Embryonic facial prominence (tissue), 1 donor: ENCODE data around the gene TSC22D4.
A peak's percentile ranks its signal among the peaks of the same experiment; 100 is the strongest.
"Not testable (repeated sequence)": the region's sequence is repeated elsewhere in the genome, so short reads cannot be mapped to it uniquely, and the experiment has no call there.

Experiments used
- DNase-seq: peaks from one replicate; pipeline ENCODE4 v3.0.0-alpha.2; 2016; ENCODE audit errors: extremely low spot score

TSC22D4 gene

DNA sequence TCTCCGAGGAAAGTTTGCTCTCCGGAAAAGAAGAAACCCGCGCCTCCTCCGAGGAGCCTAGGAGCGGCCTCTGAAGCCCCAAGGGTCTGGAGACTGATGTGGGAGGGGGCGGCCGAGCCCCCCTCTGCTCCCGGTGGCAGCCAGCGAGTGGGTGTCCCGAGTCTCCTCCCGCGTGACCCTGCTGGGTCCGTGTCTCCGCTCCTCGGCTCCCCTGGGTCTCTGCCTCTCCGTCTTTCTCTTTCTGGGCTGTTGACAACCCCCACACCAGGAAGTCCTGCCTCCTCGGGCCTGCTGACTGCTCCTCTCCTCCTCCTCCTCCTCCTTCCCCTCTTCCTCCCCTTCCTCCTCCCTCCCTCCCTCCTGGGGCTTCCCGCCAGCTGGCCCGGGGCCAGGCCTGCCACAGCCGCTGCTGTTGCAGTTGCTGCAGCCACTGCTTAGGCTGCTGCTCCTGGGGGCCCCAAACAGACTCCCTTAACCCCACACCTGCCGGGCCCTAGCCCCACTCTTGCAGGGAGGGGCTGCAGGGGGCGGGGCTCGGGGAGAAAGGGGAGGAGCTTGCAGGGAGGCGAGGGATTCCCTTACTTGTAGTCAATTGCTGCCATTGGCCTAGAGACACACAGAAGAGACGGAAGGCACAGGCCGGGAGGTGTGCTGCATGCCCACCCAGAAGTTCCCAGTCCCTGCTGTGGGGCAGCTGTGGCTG, at the start of gene TSC22D4:
Gene TSC22D4, minus strand, starts transcription at position 257 of the 703 bp plus-strand sequence. CDS start 1,176 bp downstream, outside the sequence.
- DNase-seq, result peak; percentile 94

- DNase-seq, result not testable (repeated sequence)
These were observed 49.3 kb upstream of the TSC22D4 start for GRCh38 chr7:100528108-100528866.

GRCh38 chr7:100523192-100523591, 44.2 kb upstream of the TSC22D4 start:
- DNase-seq, result not testable (repeated sequence)

- not testable (repeated sequence) for DNase-seq
These were observed 43.0 kb upstream of the TSC22D4 start for GRCh38 chr7:100521909-100522593.

DNA sequence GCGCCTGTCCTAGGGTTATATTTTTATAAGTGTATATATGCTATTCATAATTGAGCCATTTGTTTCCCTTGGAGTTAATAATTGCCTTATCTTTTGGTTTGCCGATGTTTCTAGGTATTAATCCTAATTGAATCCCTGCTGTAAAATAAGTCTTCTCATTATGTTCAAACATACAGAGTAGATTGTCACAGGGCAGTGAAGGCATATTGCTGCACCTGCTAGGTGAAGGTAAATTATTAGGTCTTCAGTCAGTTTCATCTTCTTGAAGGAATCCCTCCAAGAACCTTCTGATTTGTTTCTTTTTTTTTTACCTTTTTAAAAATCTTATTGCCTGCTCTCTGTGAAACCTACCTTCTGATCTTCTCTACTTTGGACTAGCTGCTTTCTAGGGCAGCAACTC, 42.1 kb upstream of the TSC22D4 start:
- DNase-seq, result no peak

DNA sequence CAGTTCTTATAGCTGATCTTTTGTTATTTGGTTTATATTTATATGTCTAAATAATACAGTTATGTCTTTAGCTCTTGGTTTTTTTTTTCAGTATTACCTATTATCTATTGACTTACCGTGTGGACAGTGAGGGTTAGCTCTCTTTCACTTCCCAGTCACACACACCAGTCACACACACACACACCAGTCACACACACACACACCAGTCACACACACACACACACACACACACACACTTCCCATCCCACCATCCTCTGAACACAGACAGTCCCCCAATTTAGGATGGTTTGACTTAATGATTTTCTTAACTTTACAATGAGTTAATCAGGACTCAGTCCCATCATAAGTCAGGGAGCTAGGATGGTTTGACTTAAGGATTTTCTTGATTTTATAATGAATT, 41.1 kb upstream of the TSC22D4 start:
- DNase-seq, result no peak

DNA sequence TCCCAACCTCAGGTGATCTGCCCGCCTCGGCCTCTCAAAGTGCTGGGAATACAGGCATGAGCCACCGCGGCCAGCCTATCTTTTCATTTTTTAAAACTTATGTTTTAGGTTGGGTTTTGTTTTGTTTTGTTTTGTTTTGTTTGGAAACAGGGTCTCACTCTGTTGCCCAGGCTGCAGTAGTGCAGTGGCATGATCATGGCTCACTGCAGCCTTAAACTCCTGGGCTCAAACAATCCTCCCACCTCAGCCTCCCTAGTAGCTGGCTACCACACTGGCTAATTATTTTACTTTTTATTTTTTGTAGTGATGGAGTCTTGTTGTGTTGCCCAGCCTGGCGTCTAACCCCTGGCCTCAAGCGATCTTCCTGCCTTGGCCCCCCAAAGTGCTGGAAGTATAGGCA, 40.6 kb upstream of the TSC22D4 start:
- DNase-seq, result no peak

DNA sequence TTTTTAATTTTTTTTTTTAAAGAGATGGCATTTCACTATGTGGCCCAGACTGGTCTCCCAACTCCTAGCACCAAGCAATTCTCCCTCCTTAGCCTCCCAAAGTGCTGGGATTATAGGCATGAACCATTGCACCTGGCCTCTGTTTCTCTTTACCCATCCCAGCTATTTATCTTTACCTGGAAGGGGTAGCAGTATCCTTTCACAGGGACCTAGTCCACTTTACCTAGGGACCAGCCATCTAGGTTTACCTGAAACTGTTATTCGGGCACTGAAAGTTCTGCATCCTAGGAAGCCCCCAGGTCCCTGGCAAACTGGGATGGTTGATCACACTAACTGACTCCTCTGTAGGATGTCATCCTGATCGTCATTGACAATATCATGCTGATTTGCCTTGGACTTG, 38.3 kb upstream of the TSC22D4 start:
- DNase-seq, result no peak

DNA sequence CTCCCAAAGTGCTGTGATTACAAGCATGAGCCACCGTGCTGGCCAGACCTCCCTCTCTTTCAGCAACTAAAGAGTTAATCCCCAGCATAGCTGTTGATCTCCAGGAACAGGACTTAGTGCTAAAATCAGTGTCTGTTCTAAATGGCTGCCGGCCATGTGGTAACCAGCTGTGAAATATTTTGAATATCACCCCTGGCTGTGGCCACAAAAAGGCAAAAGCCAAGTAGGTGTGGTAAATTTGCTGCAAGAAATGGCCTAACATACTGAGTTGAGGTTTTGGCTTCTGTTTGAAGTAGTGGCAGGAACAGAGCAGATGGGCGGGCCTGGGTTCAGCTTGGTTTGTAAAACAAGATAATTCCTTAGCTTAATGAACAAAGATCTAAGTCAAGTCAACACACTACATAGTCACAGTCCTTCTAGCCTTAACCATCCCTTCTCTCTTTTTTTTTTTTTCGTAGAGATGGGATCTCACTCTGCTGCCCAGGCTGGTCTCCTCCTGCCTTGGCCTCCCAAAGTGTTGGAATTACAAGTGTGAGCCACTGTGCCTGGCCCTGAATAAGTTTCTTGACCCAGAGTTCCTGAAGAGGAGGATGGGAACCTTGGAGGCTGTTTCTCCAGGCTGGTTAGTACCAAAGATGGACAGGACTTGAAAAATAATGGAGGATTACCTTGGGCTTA, 37.3 kb upstream of the TSC22D4 start:
- no peak for DNase-seq

DNA sequence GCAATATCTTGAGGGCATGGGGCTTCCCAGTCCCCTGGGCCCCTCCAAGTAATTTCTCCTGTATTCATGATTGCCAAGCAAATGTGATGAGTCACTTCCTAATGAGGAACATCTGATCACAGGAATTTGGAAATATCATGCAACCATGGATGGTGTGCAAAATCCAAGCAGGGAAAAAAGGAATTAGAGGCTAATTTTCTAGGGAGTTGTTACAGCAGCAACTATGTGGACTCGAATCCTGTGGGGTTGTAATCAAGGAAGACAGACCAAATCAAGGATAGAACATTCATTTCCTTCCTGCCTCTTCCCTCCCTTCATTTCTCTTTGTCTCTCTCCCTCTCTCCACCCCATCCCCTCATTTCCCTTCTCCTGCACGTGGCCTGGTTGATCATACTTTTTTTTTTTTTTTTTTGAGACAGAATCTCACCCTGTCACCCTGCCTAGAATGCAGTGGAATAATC, 36.1 kb upstream of the TSC22D4 start:
- no peak for DNase-seq

DNA sequence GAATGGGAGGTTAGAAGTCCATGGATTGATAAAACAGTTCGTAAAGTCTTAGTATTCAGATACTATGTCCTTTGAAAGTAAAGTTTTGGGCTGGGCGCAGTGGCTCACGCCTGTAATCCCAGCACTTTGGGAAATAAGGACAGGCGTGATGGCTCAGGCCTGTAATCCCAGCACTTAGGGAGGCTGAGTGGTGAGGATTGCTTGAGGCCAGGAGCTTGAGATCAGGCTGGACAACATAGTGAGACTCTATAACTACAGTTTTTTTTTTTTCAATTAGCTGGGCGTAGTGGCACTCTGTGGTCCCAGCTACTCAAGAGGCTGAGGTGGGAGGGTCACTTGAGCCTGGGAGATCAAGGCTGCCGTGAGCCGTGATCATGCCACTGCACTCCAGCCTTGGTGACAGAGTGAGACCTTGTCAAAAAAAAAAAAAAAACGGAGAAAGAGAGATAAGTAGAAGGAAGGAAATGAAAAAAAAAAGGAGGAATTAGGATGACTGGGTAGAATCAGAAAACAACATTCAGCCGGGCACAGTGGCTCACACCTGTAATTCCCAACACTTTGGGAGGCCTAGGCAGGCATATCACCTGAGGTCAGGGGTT, 34.3 kb upstream of the TSC22D4 start:
- no peak for DNase-seq

GRCh38 chr7:100510437-100511239, 31.6 kb upstream of the TSC22D4 start:
- no peak for DNase-seq

- DNase-seq, result peak; percentile 34
These were observed 30.2 kb upstream of the TSC22D4 start for GRCh38 chr7:100509231-100509630.

- DNase-seq, result no peak
These were observed 27.4 kb upstream of the TSC22D4 start for GRCh38 chr7:100506356-100506923.

- DNase-seq, result no peak
These were observed 26.0 kb upstream of the TSC22D4 start for GRCh38 chr7:100504887-100505611.

- not testable (repeated sequence) for DNase-seq
These were observed 25.0 kb upstream of the TSC22D4 start for GRCh38 chr7:100504031-100504430.

GRCh38 chr7:100500743-100501142, 21.7 kb upstream of the TSC22D4 start:
- DNase-seq, result not testable (repeated sequence)

- no peak for DNase-seq
These were observed 17.5 kb upstream of the TSC22D4 start for GRCh38 chr7:100496509-100496908.

- DNase-seq, result no peak
These were observed 14.7 kb upstream of the TSC22D4 start for GRCh38 chr7:100493476-100494264.
